Tongue (tissue), 2 donors: ENCODE measurements around the gene CLASRP. TPM values are rescaled to one million over a fixed set of nuclear protein-coding genes. Genes with fewer than 3 reads are reported as not detected.

Source experiments
- DNase-seq: peaks from one replicate; pipeline ENCODE4 v3.0.0-alpha.2; 2015
- total RNA-seq: library from RNA; depleted of rRNA; stranded (reverse); fragments of >200 nt; gene quantifications from one replicate; pipeline ENCODE4 v1.2.3, GENCODE V29; 2014

The CLASRP gene
- total RNA-seq, 1 donor from 2014 or later, result 24.7 TPM

DNA sequence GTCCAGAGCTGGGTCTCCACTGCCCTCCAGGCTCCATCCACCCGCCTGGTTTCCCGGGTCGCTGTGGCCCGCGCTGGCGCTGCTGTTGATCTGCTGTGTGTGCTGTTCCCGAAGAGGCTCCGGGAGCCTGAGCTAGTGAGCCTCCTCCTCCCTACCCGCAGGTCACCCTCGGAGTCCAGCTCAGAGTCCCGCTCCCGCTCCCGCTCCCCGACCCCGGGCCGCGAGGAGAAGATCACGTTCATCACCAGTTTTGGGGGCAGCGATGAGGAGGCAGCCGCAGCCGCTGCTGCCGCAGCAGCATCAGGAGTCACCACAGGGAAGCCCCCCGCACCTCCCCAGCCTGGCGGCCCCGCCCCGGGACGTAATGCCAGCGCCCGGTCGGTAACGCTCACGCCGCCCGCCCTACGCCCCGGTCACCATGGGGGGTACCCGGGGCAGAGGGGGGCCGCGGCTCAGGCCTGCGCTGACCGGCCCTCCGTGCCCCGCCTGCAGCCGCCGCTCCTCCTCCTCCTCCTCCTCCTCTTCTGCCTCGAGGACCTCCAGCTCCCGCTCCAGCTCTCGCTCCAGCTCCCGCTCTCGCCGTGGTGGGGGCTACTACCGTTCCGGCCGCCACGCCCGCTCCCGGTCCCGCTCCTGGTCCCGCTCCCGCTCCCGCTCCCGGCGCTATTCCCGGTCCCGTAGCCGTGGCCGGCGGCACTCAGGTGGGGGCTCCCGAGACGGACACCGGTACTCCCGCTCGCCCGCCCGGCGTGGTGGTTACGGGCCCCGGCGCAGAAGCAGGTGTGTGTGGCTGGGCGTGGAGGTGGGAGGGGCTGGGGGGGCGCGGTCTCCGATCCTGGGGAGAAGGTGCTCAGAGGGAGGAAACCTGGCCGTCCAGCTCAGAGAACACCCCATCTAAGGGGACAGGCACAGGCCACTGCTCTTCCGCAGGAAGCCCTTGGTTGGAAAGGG is 25.3 kb downstream of the CLASRP start:
- DNase-seq, result no peak

DNA sequence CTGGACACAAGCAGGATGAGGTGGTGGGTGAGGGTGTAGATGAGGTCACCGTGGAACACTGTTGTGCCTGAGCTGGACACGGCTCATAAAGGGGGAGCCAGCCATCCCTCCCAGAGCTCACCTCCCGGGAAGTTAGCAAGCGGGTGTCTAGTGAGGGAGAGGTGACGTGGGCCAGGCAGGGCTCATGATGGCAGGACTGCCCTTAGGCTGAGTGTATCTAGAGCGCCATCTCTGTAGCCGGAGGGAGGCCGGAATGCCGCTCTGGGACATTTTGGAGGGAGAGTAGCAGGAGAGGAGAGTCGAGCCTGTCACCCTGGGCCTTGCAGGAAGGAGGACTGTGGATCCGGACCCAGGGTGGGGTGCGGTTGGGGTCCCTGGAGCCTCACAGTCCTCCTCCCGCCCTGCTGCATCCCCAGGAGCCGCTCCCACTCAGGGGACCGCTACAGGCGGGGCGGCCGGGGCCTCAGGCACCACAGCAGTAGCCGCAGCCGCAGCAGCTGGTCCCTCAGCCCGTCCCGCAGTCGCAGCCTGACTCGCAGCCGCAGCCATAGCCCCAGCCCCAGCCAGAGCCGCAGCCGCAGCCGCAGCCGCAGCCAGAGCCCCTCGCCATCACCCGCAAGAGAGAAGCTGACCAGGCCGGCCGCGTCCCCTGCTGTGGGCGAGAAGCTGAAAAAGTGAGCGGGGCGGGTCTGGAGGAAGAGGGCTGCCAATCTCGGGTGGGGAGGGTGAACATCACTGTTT is 28.2 kb downstream of the CLASRP start:
- no peak for DNase-seq

DNA sequence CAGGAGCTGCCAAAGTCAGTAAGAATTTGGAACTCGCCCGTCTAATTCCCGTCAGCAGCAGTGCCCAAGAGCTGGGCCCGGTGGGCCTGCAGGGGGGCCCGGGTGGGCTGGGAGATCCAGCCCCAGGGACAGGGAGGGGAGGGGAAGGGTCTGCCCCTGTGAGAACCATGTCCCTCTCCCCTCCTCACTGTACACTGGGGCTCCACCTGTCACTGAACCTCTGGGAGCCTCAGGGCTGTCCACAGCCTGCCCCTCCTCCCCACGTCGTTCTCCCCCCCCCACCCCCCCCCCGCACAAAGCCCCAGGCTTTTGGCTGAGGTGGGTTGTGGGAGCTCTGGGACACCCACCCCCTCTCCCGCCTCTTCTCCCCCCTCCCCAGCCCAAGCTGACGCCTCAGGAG is 29.2 kb downstream of the CLASRP start:
- DNase-seq, result no peak

DNA sequence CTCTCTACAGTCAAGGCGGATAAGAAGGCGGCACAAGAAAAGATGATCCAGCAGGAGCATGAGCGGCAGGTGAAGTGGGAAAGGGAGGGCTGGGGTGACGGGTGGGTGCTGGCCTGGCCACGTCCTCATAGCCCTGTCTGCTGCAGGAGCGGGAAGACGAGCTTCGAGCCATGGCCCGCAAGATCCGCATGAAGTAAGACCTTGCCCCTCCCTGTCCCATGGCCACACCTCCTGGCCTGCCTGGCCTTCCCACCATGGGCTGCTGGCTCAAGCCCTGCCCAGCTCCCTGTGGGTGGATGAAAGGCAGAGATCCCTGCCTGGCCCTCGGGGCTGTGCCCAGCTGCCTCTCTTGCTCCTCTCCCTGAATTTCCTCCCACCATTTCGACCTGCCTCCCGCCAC is 30.2 kb downstream of the CLASRP start:
- no peak for DNase-seq

DNA sequence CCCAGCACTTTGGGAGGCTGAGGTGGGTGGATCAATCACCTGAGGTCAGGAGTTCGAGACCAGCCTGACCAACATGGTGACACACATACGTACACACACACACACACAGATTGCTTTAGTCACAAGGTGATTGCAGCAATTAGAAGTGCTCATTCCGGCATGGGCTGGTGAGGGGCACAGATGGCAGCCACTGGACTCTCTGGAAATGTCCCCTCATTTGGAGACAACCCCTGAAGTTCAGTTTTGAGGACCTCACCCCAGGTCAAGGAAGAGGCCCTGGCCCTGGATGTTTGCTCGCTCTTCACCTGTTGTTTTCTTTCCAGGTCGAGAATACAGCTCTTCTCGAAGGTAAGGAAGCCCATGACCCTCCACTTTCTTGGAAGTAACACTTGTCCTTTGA is 31.4 kb downstream of the CLASRP start:
- DNase-seq, result no peak

DNA sequence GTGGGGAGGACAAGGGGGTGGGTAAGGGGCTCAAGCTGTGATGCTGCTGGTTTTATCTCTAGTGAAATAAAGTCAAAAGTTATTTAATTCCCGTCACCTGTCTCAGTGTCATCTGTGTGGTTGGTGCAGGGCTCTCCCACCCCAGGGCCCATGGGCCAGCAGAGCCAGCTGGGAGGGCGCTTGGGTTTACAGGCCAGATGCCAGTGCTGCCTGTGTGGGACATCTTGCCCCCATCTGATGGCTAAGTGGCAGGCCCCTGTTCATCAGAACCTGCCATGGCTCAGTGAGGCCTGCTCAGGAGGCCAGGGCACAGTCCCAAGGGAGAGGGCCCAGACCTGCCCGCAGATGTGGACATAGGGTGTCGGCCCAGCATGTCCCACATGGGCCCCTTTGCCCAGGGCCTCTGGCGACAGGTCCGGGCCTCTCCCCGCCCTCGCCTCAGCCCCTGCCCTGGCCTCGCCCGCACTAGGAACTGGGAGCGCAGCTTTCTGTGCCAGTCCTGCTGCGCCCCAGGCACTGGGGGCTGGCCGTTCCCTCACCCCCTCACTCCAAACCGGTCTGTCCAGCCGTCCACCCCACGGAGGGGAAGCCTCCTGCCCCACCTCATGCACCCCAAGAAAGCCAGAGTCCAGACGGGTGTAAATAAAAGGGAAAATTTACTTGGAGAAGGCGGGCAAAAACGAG is 32.2 kb downstream of the CLASRP start:
- no peak for DNase-seq

DNA sequence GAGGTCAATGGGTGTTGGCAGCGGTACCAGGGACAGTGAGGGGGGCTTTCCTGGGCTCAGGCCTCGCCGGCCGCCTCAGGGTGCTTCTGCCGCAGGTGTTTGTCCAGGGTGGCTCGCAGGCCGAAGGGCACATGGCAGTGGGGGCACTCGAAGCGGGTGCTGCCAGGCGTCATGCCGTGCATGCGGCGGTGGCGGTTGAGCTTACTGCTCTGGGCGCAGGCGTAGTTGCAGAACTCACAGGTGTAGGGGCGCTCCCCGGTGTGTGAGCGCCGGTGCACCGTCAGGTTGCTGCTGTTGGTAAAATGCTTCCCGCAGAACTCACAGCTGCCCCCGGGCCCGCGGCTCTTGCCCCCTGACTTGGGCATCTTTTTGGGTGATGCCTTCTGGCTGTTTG is 32.7 kb downstream of the CLASRP start:
- no peak for DNase-seq

DNA sequence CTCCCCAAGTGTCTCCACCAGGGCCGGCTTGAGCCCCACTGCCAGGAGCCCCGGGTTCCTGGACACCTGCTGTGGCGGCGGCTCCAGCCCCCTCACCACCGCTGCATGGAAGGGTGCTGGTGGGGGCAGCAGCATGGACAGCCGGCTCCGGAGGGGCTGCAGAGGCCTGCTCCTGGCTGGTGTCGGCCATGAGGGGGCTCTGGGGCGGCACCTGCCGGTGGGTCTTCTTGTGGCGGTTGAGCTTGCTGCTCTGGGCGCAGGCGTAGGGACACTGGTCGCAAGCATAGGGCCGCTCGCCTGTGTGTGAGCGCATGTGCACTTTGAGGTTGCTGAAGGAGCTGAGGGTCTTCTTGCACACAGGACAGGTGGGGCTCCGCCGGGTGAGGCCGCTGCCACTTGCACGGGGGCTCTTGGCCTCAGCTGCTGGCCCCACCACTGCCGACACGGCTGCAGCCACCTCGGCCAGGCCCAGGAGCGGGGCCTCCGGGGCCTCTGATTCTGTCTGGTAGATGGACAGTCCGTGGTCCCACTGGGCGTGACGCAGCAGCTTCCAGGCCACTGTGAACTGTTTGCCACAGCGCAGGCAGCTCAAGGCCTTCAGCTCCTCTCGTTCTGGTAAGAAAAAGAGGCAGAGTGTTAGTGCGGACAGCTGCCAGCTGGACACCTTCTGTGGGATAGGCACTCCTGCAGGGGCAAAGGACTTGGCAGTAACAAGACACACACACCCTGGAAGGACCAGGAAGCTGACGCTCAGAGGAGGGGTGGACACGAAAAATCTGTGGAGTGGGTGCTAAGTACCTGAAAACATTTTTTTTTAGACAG is 33.3 kb downstream of the CLASRP start:
- no peak for DNase-seq

DNA sequence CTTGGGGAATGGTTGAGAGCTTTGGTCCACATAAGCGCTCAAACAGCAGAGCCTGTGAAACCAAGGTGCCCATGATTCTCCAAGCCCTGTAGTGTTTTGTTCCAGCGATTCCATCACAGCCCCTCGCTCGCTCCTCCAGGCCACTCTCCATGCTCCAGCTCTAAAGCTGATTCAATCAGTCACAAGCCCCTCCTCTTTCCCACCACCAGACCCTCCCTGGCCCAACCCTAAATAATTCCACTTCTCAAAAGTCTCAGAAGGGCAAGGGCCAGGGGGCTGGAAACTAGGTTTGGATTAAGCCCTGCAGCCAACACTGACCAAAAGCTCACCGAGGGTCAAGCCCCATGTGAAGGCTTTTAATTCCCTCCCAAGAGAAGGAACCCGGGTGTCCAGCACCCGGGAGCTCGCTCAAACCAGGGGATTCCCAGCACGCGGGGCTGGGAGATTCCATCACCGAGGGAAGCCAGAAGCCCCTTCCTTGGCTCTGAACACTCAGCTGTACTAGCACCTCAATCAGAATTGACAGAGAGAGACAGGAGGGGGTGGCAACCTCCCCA is 36.0 kb downstream of the CLASRP start:
- peak; percentile 11 for DNase-seq

DNA sequence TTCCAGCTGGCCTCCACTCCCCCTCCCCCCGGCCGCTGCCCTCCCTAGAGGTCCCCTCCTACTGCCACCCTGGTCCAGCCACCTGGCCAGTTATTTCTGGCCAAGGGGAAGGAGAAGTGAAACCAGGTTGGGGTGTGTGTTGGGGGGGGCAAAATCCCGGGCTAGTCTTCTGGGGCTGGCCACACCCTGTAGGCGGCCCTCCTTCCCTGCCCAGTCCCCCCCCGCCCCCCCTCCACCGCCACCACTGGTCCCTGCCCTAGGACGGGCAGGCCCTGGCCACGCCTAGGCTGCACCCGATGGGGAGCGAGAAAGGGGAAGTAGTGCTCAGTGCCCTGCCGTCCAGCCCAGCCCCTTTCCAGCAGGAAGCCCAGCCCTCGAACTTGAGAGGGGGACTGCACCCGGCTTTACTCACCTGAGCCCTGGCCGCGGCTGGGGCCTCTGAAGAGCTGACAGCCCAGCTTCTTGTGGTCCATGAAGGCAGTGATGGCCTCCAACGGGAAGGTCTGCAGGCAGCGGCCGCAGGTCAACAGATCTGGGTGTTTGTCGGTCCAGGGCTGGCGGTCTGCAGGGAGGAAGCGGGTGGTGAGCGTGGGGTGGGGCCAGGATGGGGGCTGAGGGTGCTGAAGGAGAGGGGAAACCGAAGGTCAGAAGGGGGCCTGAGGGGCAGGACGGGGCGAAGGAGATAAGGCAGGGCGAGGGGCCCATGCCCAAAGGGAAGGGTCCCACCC is 36.6 kb downstream of the CLASRP start:
- DNase-seq, result peak; percentile 50

DNA sequence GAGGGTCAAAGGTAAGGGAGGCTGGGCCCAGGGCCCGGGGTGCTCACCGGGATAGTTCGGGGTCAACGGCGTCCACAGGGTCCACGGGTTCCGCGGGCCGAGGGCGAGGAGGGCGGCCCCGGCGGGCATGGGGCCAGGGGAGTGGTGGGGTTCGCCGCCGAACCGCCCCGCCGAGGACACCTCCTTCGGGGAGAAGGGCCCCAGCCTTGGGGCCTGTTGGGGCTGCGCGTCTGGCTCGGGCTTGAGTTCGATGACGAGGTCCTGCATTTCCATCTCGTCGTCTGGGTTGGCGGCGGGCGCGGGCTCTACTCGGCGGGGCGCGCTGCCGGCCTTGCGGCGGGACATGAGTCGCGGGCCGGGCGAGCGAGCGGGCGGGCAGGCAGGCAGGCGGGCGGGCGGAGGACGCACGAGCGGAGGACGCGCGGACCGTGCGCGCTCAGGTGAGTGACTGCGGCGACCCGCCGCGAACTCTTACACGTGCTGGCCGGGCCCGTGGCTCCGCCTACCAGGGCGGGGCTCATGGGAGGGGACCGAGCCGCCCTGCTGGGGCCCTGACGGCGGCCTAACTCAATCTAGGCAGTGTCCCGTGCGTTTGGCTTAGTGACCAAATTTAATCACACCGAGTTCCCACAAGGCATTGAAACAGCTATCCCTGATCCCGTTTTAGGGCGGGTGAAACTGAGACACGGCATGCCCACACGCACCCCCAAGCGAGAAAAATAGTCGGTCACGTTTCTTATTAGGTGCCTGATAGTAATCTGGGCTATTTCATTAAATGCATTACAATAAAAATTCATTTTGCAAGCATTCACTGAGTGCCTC is 37.4 kb downstream of the CLASRP start, which contains the start of gene ZNF296:
TSS of gene ZNF296 (minus strand) at position 450 of the 822 bp plus-strand sequence. CDS start at position 345, 105 bp downstream.
- peak; percentile 63 for DNase-seq

DNA sequence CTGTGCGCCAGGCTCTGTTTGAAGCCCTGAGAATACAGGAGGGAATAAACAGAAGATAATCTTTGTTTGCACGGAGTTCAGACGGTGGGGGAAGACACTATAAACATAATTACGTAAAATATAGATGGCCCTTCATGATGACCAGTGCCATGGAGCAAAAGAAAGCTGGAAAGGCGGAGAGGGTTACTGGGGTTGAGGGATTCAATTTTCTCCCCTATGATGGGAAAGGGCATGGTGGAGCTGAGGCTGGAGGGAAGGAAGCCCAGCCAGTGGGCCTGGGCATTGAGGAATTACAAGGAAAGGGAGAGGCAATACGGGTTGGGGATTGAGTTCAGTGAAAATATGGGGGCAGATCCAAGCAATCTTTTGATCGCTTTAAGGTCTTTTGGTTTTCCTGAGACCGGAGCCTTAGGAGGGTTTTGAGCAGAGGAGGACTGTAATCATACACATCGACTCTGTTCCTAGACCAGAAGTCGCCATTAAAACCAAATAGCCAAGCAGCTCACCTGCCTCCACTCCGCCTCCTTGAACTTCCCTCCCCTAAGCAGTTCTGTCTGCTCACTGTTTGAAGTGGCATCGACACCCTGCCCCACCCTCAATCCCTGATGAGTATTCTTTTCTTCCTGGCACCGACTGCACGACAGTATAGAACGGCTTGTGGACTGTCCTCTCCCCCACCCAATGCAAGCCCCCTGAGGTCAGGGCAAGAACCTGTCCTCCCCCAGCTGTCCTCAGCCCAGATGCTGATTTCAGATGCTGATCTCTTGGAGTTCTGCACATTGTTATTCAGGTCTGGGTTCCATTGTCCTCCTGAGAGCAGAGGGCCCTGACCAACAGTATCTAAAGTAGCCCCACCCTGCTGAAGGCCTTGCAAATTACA is 38.2 kb downstream of the CLASRP start:
- DNase-seq, result no peak

DNA sequence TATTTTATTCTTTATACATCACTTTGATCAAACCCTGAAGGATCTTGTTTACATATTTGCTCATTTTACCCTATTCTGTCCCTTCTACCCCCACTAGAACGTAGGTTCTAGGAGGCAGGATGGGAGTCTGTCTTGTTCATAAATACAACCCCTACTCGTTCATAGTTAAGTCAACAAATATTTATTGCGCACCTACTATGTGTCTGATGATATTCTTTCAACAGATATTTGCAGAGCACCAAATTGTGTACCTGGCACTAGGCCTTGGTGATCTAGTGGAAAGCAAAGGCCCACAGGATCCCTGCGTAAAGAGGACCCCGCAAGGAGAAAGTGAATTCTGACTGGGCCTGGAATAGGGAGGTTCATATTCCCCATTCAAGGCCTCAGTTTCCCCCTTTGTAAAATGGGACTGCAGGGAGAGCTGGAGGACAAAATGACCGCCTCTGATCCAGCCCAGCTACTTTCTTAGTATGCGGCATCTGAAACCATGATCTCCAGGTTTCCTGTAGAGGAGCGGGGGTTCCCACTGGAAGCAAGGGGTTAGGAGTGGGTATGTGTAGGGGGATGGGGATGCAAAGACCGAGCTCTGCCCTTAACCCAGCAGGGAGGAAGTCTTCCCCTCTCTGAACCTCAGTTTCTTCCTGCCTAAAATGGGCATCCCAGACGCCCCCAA is 39.7 kb downstream of the CLASRP start:
- DNase-seq, result no peak

DNA sequence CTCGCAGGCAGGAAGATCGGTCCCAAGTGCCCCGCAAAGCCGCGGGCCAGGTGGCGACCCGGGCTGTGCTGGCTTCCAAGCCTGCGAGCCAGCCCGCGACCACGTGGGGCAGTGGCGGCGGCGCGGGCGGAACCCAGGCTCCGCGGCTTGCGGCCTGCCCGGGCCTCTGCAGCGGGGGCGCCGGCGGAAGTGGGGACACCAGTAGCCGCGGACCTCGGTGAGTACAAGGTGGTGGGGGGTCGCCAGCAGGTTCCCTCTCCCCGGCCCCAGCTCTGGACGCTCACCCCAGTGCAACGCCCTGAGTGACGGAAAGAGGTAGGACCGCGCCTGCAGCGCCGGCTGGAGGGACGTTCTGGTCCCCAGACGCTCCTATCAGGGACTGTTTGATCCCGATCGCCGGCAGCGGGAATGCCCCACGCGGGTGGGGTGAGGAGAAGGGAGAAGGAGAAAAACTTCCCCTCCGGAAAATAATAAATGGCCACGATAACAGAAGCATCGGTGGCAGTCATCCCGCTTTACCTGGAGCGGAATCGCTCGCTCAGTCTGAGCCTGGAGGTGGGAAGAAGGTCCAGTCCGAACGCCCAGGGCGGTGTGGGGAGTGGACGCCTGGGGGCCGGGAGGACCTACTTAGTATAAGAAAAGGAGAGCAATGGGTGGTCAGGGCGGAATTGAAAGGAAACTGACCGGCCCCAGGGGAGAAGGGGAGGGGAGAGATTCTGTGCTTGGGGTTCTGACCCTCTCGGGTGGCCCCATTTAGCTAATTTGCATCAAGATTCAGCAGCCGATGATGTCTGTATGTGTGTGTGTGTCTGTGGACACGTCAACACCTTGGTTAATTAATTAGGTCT is 40.4 kb downstream of the CLASRP start, which contains the start of gene GEMIN7:
TSS of gene GEMIN7 (plus strand) at position 198 of the 848 bp plus-strand sequence. CDS start 10,855 bp downstream, outside the sequence.
- DNase-seq, result peak; percentile 81

DNA sequence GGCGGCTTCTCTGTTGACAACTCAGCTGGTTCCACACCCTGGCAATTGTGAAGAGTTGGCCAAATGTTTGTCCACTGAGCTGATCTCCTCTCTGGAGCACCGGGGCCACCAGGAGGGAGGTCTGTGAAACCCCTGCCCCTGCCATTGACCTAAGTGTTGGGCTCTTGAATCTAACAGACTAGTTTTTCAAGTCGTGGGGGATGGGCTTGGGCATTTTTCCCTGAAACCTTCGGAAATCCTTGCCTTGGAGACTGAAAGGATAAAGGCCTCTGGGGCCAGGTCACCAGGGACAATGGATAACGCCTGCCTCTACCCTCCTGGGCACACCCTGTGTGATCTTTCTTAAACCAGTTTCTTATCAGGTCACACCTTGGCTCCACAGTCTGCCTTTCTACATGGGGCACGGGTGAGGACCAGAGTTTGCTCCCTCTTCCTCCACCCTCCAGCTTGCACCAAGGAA is 41.1 kb downstream of the CLASRP start:
- DNase-seq, result no peak

DNA sequence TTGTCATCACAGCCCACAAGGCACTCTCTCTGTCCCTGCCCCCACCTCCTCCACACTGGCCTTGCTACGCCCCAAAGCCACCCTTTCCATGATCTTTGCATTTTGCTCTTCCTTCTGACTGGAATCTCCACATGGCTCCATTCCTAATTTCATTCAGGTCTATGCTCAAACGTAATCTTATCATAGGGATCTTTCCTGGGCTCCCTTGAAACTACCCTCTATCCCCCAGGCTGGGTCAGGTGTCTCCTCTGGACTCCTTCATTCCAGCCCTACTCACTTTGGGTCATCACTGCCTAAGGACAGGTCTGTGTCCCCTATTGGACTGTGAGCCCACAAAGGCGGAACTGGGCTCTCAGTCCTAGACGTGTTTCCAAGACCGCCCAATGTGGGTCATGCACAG is 43.3 kb downstream of the CLASRP start:
- no peak for DNase-seq

DNA sequence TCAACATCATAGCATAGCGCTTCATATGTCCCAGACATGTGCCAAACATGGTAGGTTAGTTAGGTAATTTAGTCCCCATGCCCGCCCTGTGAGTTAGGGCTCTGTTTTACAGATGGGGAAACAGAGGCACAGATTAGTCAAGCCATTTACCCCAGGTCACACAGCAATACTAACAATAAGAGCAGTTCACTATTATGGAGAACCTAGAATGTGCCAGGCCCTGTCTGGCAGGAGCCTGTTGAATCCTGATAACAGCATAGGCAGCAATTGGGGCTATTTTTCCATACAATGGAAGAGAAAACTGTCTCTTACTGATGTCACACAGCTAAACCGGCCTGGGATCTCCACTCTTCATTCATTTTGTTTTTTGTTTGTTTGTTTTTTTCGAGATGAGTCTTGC is 47.6 kb downstream of the CLASRP start:
- no peak for DNase-seq
